Skin epidermis (tissue), 12 donors: Measurements from ENCODE around the gene CDH23.

Source experiments
- H3K27ac ChIP-seq, 21 experiments: fragments of 200-600 bp; sonication (generic) in 11 of 21; one replicate each; pipeline ENCODE4 v1.5.0; 2020; ENCODE audit warnings: mild to moderate bottlenecking in 3 of 21, inconsistent platforms in 2 of 21, moderate library complexity in 2 of 21
- H3K4me3 ChIP-seq, 7 experiments: fragments of 200-600 bp; sonication (generic) in 2 of 7; one replicate each; pipeline ENCODE4 v1.5.0; 2020; ENCODE audit warnings: inconsistent platforms in 2 of 7, mild to moderate bottlenecking in 2 of 7, moderate library complexity in 1 of 7

The CDH23 gene

DNA sequence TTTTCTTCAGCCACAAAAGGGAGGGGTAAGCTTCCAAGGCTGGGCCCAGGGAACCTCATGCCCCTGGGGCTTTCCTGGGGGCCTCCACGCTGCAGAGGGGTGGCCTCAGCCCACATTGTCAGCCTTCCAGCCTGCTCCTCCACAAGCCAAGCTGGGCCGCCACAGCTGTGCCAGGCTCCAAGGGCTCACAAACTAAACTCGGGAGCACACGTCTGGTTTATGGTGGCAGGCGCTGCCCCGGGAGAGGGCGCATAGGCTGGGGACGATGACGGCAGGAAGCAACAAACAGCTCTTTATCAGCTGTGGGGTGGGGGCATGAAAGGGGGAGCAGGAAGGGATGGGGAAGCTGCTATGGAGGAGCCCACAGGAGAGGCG lies 6.3 kb upstream of the CDH23 start:
- Histone ChIP-seq H3K27ac (no peak overlapping the region), H3K4me3 (no peak overlapping the region)

DNA sequence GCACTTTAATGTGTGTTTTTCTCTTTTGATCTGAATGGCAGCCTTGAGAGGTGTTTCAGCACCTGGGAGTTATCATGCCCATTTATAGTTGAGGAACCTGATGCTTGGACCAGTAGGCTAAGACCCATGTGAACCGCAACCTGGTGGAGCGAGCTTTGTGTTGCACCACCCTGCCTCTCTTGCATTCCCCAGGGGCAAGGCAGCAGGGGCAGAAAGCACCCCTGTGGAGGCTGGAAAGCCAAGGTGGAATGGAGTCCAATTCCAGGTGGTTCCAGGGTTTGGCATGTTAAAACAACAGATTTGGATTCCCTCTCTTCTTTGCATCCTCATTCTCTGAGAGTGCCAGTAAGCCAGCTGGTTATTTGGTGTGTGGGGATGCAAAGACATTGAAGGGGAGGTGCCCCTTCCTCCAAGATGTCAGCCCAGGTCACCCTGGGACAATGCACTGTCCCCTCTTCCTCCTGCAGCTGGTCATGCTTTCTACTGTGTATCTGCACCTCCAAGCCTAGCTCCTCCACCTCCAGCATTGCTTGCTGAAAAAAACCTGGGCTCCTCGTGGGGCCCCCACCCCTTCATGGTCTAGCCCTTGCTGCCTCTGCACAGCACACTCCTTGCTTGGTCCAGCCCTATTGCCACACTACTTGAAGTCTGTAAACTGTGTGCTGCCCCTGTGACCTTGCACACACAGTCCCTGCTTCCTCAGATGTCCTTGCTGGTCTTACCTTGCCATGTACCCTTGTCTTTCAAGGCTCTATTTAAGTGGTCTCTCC lies 5.6 kb upstream of the CDH23 start:
- no peak overlapping the region for H3K27ac ChIP-seq

GRCh38 chr10:71391701-71392100 lies 5.0 kb upstream of the CDH23 start:
- Histone ChIP-seq H3K27ac (no peak overlapping the region), H3K4me3 (no peak overlapping the region)

More for the DNA sequence above, 5.6 kb upstream of the CDH23 start:
- no peak overlapping the region for H3K4me3 ChIP-seq

DNA sequence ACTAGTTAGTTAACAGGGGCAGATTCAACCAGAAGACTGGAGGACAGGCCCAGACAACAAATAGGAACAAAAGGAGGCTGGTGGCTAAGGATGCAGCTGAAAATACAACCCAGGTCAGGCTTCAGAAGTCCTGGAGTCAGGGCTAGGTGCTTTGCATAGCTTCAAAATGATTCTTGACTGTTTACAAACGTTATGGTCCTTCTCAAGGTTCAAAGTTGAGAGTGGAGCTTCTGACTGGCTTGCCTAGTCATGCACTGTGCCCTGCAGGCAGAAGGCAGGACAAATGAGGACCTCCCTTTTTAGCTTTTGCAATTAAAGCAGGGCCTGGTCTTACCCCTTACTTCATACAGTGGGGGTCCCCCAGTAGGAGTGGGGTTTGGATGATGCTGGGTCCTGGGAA lies 4.4 kb upstream of the CDH23 start:
- H3K27ac ChIP-seq, result no peak overlapping the region
- no peak overlapping the region for H3K4me3 ChIP-seq

- H3K27ac ChIP-seq, result no peak overlapping the region
- no peak overlapping the region for H3K4me3 ChIP-seq
Measured at GRCh38 chr10:71392791-71393781, 3.6 kb upstream of the CDH23 start.

DNA sequence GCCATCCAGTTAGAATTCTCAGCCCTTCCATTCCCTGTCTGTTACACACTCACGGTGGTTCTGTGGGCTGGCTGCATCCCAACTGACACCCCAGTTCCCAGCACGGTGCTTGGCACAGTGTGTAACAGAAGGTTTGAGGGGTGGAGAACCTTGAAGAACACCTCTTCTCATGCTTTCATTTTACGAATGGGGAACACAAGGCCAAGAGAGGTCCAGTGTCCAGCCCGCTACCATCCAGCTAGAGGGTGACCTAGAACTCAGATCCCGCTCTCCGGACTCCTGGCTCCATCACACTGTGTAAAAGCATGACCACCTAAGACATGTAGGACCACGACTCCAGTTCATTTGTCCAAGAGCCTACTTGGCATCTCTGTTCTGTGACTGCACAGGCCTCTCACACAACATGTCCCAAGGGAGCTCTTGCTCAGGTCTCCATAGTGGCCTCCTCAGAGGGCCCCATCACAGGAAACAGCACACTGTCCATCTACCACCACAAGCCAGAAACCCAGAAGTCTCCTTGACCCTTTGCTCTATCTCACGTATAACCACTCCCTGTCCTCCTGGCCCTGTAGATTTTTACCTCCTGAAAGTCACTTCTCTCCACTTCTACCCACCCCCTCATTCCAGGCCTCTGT lies 2.8 kb upstream of the CDH23 start:
- H3K27ac ChIP-seq, result no peak overlapping the region
- H3K4me3 ChIP-seq, result no peak overlapping the region

- Histone ChIP-seq H3K27ac (no peak overlapping the region), H3K4me3 (no peak overlapping the region)
Measured at GRCh38 chr10:71394926-71395562, 1.7 kb upstream of the CDH23 start.

DNA sequence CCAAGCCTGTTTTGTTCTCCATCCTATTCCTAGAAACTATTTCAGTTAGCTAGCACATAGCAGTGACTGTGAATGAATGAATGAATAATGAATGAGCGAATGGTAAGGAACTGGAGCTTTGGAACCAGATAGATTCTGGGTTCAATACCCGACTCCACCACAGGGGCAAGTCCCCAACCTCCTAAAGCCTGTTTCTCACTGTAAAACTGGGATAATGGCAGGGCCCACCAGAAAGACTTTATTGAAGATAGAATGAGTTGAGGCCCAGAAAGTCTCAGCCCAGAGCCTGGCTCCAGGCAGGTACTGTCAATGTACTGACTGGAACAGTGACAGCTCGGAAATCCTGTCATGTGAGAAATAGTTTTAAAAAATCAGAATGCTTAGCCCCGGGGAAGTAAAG lies 1.1 kb upstream of the CDH23 start:
- H3K4me3 ChIP-seq, result no peak overlapping the region
- H3K27ac ChIP-seq, result no peak overlapping the region

DNA sequence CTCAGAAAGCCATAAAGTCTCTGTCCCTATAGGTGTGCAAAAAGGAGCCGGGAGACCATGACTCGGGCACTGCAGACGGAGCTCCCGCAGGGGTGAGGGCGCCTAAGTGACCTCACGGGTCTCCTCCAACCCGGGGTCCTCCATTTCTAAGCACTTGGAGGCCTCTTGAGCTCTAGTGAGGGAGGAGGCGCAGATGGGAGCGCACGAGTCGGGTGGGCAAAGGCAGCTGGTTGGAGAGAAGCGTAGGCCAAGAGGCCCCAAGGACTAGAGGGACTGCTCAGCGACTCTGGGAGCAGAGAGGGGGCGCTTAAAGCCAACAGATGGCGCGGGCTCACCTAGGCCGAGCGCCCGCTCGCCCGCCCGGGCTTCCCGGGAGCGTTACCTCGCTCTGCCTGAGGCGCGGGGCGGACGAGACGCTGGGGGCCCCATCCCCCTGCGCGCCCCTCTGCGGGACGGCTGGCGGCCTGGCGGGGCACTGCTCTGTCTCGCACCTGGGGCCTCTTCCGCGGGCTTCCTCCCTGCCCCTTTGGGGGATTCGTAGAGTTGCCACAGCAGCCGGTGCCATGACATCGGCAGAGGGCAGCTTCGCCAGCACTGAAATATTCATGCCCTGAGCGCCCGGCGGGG lies 523 bp upstream of the CDH23 start:
- peak overlapping the region in 6 of 7 experiments; percentile 17 to 49 (median 36) for H3K4me3 ChIP-seq

DNA sequence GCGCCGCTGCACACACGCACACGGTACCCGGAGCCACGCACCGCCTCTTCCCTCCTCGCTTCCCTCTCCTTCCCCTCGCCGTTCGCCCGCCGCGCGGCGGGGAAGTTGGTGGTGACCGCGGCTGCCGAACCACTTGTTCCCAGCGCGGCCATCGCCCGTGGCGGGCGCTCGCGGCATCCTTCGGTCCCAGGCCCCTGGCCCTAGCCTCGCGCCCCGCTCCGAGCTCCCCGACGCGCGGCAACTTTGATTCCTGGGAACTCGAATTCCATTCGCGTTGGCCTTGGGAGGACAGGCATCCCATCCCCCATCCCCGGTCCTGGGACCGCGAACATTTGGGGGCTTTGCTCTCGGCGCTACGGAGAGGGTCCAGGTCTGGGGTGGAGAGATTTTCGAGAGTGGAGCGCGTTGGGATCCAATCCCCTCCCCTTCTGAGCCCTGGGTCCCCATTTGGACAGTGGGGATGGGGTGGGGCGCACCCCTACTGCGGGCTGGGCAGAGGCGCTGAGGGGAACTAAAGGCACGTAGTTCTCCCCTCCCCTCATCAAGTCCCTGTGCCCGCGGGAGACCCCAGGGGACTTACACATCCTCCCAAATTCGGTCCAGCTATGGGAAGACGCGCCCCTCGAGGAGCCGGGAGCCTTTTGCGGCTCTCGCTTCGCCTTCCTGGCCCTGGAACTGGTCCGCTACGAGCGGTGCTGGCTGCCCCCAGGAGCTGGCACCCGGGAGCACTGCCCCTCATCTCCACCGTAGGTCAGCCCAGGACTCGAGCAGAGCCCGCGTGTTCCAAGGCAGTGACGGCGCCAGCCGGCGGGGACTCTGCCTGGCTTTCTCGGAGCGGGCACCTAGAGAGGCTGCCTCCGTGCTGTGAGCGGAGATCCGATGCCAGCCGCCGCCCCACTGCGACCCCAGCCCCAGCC lies 834 bp downstream of the CDH23 start:
- Histone ChIP-seq H3K4me3 (peak overlapping the region; percentile 17 to 49 (median 34)), H3K27ac (peak overlapping the region in 1 of 21 experiments; percentile 21)

More for the DNA sequence above, 523 bp upstream of the CDH23 start:
- peak overlapping the region in 2 of 21 experiments; percentile 32 to 47 for H3K27ac ChIP-seq

GRCh38 chr10:71398976-71399375 lies 2.3 kb downstream of the CDH23 start:
- H3K4me3 ChIP-seq, result no peak overlapping the region
- H3K27ac ChIP-seq, result no peak overlapping the region

DNA sequence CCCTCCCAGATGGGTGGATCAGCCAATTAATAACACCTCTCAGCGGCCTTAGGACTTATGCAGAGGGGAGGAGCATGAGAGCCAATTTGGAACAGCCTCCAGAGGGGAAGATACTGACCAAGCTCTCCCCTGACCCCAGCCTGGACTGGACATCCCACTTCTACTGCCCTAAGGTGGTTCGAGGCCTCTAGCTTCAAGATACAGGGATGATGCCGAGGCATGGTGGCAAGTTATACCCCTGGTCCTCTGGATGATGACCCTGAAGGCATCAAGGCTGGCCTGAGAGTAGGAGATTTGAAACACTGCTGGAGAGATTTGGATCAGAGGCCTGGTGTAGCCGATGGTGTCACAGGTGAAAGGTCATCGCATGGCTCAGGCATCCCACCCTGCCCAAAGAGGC lies 3.2 kb downstream of the CDH23 start:
- H3K27ac ChIP-seq, result no peak overlapping the region
- no peak overlapping the region for H3K4me3 ChIP-seq

DNA sequence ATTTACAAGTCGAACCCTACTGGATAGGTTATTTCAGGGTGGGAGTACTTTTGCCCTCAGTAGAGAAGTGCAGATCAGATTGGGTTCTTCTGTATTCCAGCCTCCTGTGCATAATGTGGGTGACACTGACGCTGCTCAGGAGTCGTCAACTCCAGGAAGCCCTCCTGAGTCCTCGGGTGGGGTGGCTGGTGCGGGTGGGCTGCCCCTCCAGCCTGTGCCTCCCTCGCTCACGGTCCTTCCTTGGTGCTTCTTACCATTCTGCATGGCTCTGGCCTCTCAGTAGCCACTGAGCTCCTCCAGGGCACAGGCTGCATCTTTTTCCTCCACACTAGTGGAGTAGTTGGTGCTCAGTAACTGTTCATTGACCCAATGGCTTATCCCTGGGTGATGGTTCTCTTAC lies 4.3 kb downstream of the CDH23 start:
- Histone ChIP-seq H3K27ac (no peak overlapping the region), H3K4me3 (no peak overlapping the region)

DNA sequence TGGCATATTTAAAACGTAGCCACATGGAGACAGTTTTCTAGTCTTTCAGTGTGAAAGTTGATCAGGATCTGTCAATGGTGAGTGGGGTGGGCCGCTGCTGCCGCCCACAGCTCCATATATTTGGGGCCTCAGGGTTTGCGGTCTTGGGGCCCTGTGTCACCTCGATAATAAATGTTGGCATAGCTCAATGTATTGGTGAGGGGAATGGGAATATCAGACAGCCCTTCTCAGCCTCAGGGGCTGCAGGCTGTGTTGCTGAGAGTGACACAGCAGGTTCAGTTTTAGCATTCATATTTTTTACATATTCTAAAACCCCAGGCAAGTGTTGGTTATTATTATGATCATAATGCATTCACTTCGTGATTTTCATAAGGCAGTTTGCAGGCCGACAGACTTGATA lies 5.3 kb downstream of the CDH23 start:
- Histone ChIP-seq H3K4me3 (no peak overlapping the region), H3K27ac (no peak overlapping the region)

- H3K27ac ChIP-seq, result no peak overlapping the region
- no peak overlapping the region for H3K4me3 ChIP-seq
Measured at GRCh38 chr10:71404503-71405295, 8.0 kb downstream of the CDH23 start.

- Histone ChIP-seq H3K27ac (no peak overlapping the region), H3K4me3 (no peak overlapping the region)
Measured at GRCh38 chr10:71406878-71407277, 10.2 kb downstream of the CDH23 start.

DNA sequence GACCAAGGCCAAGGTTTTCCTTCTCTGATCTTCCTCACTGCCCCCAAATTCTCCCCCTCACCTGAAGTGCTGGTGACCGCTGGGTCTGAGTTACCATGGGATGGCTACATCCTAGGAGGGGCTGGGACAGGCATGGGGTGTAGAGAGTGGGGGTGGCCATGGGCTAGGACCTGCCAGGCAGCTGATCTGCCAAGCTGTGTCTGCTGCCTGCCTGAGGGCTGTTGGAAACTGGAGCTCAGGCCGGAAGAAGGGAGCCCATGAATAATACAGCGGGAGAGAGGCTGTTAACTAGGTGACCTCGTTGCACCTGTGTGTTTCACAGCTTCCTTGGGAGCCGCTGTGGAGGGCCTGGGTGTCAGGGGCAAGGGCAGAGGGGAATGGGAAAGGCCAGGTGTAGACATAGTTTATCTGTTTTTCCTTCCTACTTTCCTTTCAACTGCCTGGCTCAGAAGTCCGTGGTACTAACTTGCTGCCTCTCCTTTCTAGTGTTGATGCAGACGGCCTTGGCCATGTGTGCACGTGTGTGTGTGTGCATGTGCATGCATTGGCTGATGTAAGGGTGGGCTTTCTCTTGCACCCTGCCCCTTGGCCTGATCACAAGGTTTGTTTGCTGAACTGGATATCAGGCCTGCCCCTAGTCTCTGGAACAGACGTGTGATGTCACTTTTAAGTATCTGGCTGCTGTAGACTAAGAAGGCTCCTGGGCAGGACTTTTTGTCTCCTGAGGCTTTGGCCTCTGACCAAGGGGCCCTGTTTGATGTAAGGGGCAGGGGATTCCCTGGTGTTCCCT lies 11.9 kb downstream of the CDH23 start:
- no peak overlapping the region for H3K4me3 ChIP-seq

More for the DNA sequence above, 11.9 kb downstream of the CDH23 start:
- no peak overlapping the region for H3K27ac ChIP-seq
